Stimulated activated CD4-positive, alpha-beta T cell treated with anti-CD3 and anti-CD28 coated beads, Interleukin-4, amount 100 ng/mL, for 1 hour (primary cell): ENCODE results near the gene NDUFAF5.

ENCODE experiments used
- DNase-seq: peaks from one replicate; pipeline ENCODE4 v3.0.0-alpha.2; 2020

NDUFAF5 gene

DNA sequence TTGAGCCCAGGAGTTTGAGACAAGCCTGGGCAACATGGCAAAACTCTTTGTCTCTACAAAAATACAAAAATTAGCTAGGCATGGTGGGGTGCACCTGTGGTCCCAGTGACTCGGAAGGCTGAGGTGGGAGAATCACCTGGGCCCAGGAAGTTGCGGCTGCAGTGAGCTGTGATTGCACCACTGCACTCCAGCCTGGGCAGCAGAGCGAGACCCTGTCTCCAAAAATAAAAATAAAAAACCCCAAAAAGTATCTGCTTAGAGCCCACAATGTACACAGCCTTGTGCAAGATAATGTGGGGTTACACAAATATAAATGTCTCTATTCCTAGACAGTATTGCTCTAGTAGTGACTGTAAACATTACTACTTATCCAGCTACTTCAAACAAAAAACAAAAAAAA, 6.0 kb upstream of the NDUFAF5 start:
- DNase-seq = no peak

DNA sequence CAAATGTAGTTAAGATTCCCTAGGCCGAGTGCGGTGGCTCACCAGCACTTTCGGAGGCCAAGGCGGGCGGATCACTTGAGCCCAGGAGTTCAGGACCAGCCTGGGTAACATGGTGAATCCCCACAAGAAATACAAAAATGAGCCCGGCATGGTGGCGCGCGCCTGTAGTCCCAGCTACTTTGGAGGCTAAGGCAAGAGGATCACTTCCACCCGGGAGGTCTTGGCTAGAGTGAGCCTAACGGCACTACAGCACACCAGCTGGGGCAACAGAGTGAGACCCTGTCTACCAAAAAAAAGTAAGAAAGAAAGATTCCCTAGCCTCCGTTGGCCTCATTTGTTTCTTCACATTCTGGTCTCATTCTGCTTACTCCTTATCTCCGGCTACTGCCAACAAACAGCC, 1.3 kb upstream of the NDUFAF5 start:
- no peak for DNase-seq

GRCh38 chr20:13784271-13784892, 446 bp upstream of the NDUFAF5 start:
- no peak for DNase-seq

- no peak for DNase-seq
These were observed 1.5 kb downstream of the NDUFAF5 start for GRCh38 chr20:13786143-13786828.

DNA sequence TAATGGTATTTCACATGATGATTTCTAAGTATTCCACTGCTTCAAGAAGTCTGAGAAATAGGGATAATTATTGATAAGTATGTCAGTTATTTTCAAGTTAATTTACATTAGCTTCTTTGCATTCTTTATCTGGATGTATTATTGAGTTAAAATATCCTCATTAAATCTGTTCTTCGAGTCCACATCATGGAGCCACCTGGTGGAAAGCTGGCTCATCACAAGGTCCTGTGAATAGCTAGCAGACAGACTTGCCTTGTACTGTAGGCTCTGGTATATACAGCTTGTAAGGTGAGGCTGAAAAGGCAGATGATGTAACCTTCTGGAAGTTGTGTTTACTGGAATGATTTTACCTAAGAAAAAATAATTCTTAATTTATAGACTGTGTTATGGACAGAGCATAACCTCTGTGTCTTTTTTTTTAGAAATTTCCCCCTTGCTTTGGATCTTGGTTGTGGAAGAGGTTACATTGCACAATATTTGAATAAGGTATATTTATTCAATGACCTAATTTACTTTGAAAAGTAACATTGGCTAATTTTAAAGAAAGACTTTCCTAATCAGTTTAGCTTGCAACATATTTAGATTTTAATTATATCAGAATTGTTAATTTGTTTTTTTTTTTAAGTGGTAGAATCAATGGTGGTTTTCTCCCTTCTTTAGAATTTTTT, 3.5 kb downstream of the NDUFAF5 start:
- peak; percentile 32 for DNase-seq

- DNase-seq = no peak
These were observed 5.9 kb downstream of the NDUFAF5 start for GRCh38 chr20:13790708-13791107.

- DNase-seq = no peak
These were observed 7.0 kb downstream of the NDUFAF5 start for GRCh38 chr20:13791540-13792459.

DNA sequence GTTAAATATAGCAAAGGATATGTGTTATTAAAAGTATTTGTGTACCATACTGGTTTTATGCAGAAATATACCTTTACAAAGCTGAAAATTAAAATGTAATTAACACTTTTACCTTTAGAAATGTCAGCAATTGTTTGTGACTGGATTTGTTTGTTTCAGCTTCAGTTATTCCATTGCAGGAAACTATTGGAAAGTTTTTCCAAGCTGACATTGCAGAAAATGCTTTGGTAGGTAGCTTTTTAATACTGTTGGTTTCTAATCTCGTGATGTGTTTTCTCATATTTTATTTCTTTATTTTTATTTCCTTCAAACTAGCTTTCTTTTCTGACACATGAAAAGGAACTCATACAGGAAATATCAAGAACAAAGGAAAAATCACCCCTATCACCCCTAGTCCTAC, 8.2 kb downstream of the NDUFAF5 start:
- DNase-seq = no peak

DNA sequence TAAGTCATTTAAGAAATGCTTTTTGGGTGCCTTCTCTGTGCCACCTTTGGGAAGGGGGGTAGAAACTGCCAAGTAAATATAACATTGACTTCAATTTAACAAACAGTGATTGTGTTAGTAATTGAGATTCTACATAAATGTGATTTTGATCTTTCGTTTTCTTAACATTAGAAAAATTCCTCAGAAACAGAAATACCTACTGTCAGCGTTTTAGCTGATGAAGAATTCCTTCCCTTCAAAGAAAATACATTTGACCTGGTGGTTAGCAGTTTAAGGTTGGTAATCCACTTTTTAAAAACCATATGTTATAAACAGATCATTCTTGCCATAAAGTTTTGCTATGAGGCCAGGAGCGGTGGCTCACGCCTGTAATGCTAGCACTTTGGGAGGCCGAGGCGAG, 9.8 kb downstream of the NDUFAF5 start:
- DNase-seq = no peak

GRCh38 chr20:13799040-13799439, 14.2 kb downstream of the NDUFAF5 start:
- DNase-seq = no peak

DNA sequence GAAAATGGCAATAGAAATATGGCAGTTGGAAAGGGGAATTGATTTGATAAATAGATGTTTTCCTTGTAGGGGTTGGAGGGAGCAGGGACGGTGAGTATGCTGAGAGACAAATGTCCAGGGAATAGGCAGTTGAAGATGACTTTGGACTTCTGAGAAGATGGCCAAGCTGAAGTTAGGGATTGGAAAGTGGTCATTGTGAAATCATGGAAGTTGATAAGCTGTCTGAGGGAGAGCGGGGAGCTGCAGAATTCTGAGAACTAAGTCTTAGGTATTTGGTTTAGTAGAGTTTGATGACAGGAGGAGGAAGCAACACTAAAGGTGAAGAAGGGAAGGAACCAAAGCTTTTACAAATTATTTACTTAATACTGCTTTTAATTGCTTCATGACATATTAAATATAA, 15.1 kb downstream of the NDUFAF5 start:
- no peak for DNase-seq

DNA sequence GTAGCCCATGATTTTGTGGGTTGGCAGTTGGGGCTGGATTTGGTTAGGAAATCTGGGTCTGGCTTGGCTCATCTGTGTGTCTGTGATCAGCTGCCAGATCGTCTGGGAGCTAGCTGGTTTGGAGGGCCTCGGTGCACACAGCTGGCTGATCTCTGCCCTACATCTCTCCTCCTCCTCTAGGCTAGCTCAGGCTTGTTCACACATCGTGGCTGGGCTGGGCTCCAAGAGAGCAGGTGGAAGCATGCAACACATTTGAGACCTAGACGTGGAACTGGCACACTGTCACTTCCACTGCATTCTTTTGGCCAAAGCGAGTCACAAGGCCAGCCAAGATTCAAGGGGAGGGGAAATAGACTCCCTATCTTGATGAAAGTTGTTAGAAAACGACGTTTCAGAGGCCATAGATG, 15.9 kb downstream of the NDUFAF5 start:
- DNase-seq = no peak

GRCh38 chr20:13809373-13809772, 24.5 kb downstream of the NDUFAF5 start:
- DNase-seq = no peak

DNA sequence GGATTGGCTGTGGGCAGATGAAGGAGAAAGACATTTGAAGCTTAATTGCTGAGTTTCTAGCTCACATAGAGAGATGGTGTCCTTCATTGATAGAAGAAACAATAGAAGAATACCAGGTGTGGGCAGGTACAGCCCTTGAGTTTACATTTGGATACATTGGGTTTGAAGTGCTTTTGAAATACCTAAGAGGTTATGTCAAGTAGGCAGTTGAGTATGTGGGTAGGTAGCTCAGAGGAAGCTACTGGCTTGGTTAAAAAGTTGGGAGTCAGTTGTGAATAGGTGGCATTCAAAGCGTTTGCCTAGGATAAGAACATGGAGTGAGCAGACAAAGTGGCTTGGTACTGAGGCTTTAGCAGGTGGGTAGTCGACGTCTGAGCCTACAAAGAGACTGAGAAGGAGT, 25.0 kb downstream of the NDUFAF5 start:
- DNase-seq = no peak

- no peak for DNase-seq
These were observed 25.6 kb downstream of the NDUFAF5 start for GRCh38 chr20:13810446-13810845.

- DNase-seq = no peak
These were observed 29.1 kb downstream of the NDUFAF5 start for GRCh38 chr20:13813910-13814309.

DNA sequence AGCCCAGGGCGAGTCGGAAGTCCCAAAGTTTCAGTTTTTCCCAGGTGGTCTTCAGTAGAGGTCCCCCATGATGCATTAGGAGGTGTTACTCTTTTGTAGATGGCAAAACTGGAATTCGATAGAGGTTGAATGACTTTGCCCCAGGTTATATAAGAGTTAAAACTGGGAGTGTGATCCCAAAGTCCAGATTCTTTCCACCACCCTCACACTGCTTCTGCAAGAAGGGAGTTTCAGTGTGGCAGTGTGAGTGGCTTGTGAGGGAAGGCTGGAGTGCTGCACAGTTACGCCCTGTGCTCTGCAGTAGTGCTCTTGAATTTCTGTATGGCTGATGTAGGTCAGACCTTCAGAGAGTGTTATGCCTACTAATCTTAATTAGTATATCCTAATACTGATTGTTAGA, 29.8 kb downstream of the NDUFAF5 start:
- DNase-seq = no peak

DNA sequence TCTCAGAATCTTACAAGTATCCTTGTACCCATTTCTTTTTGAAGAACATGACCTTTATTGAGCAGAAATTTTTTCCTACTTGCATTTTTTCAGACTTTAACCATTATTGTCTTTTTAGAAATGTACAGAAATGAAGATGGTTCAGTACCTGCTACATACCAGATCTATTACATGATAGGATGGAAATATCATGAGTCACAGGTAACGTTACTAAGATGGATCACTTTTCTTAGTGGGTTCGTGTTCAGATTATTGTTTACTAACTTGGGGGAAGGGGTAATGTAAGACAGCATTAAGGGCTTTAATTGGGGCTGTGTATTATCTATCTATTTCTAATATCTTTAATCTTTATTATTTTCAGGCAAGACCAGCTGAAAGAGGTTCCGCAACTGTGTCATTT, 31.9 kb downstream of the NDUFAF5 start:
- no peak for DNase-seq

DNA sequence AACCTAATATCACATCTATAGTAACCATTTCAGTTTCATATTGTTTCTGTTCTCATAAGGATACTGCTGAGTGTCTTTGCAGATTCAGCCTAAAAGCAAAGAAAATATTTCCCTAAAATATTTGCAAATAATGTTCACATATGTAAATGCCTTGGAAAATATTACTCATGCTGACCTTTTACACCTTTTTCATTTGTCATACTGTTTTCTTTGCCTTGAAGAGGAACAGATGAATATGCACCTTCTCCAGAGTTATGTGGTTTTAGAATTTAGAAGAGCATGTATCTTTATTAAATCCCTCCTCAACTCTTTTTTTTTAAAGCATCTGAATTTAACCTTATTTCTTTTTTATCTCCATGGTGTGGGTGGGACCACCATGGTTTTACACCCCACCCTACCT, 32.5 kb downstream of the NDUFAF5 start:
- no peak for DNase-seq

- DNase-seq = no peak
These were observed 35.2 kb downstream of the NDUFAF5 start for GRCh38 chr20:13819885-13820645.

- no peak for DNase-seq
These were observed 37.0 kb downstream of the NDUFAF5 start for GRCh38 chr20:13821876-13822275.

DNA sequence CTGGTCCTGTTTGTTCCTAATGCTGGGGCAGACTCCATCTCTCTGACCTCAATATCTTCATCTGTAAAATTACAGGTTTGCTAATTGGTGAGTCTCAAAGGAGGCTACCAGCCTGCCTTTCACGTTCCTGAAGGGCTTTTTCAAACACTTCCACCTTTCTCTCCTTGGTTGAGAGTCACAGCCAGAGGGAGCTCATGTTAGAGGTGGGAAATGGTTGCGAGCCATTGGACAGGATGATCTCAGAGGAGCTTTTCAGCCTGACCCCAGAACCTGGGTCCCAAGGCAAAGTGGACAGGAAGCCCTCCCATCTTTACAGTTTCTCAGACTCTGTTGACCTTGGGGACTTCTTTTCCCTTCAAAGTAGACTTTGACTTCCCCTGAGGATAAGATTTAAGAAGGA, 37.6 kb downstream of the NDUFAF5 start:
- no peak for DNase-seq

DNA sequence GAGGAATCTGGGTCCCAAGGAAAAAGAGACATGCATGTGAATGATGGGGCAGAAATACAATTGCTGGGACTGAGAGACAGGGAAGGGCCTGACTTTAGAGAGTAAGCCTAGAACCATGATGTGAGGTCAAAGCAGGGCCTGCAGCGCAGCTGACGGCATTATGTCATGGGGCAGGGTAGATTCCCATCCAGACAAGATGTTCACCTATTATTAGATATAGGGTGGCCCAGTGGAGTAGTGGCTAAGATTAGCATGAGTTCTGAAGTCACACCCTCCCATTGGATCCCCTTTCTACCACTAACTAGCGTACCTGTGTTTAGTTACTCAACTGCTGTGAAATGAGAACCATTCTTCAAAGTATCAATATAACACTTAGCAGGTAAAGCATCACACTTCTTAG, 39.6 kb downstream of the NDUFAF5 start:
- no peak for DNase-seq
